ENCODE results near the gene OR52K2. TPM values are rescaled to one million over a fixed set of nuclear protein-coding genes. Genes with fewer than 3 reads are reported as not detected.
A peak's percentile ranks its signal among the peaks of the same experiment; 100 is the strongest.
"Not testable (repeated sequence)": the region's sequence is repeated elsewhere in the genome, so short reads cannot be mapped to it uniquely, and the experiment has no call there.

Gene OR52K2
- not detected for polyA plus RNA-seq (2012; ENCODE audit: missing spikeins)

DNA sequence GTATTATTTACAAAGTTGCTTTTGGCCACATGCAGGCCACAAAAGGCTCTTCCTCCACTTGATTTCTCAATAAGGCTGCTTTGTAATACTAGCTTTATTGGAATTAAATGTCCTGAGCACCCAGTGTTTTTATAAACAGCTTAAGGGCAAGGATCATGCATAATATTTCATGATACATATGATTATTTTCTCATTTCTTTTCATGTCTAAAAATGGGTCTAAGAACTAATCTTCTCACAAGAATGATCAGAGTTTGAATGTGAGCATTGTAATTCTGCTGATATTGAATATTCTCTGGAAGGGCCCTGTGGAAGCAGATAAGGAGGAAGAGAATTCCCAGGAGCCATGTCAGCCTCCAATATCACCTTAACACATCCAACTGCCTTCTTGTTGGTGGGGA lies at the start of gene OR52K2:
TSS of gene OR52K2 (plus strand) at position 301 of the 400 bp plus-strand sequence. CDS start at position 346, 45 bp downstream.
- DNase-seq (ENCODE audit: insufficient read length), result no peak
- TF ChIP-seq POLR2A (IDR thresholded peaks at IDR 0.05; ENCODE audit: low read depth, low read length), result no peak
- TF ChIP-seq POLR2AphosphoS5 (IDR thresholded peaks at IDR 0.05; ENCODE audit: low read depth, low read length), result no peak
- no peak for TF ChIP-seq TAF1 (IDR thresholded peaks at IDR 0.05; ENCODE audit: borderline replicate concordance, low read depth, low read length)
- no peak for FAIRE-seq

DNA sequence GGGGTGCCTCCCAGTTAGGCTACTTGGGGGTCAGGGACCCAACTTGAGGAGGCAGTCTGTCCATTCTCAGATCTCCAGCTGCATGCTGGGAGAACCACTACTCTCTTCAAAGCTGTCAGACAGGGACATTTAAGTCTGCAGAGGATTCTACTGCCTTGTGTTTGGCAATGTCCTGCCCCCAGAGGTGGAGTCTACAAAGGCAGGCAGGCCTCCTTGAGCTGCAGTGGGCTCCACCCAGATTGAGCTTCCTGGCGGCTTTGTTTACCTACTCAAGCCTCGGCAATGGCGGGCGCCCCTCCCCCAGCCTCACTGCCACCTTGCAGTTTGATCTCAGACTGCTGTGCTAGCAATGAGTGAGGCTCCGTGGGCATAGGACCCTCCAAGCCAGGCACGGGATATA lies 42.9 kb upstream of the OR52K2 start:
- DNase-seq (ENCODE audit: insufficient read length); FAIRE-seq: not testable (repeated sequence)

DNA sequence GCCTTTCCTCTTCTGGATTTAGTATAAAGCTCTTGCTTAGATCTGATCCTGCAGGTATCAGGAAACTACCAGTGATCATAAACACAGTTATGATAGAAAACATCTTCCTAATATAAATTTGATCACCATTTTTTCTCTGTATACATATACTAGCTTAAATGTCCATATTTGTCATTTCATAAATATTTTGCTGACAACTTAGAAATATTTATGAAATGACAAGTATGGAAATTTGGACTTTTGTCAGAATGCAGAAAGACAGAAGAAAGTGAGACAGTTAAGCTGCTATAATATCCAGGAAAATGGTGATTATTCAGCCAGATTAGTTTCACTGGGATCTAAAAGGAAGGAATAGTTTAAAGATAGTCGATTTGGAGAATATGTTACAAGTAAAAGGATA lies 32.8 kb upstream of the OR52K2 start:
- no peak for TF ChIP-seq POLR2A (IDR thresholded peaks at IDR 0.05; ENCODE audit: low read depth, low read length)
- TF ChIP-seq POLR2AphosphoS5 (IDR thresholded peaks at IDR 0.05; ENCODE audit: low read depth, low read length), result no peak
- no peak for TF ChIP-seq TAF1 (IDR thresholded peaks at IDR 0.05; ENCODE audit: borderline replicate concordance, low read depth, low read length)
- DNase-seq (ENCODE audit: insufficient read length) (no peak), FAIRE-seq (no peak)

DNA sequence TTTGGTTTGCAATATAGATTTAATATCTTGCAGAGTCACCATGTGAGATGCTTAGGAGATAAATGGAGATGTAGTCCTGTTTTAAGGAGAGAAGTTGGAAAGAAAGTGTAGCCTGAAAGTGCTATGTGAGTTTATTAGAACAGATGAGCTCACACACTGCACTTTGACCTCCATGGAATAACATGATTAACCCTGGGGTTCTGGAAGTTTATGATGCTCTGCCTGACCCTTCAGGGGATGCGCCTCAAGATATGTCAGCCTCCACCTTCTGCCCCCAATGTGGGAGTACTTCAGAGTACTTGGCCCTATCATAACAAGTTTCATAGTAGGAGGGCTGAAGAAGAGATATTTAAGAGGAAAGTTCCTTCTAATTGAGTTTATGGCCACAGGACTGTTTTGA lies 32.3 kb upstream of the OR52K2 start:
- DNase-seq (ENCODE audit: insufficient read length), result no peak
- no peak for FAIRE-seq
- TF ChIP-seq TAF1 (IDR thresholded peaks at IDR 0.05; ENCODE audit: borderline replicate concordance, low read depth, low read length) (no peak), POLR2AphosphoS5 (IDR thresholded peaks at IDR 0.05; ENCODE audit: low read depth, low read length) (no peak), POLR2A (IDR thresholded peaks at IDR 0.05; ENCODE audit: low read depth, low read length) (no peak)

DNA sequence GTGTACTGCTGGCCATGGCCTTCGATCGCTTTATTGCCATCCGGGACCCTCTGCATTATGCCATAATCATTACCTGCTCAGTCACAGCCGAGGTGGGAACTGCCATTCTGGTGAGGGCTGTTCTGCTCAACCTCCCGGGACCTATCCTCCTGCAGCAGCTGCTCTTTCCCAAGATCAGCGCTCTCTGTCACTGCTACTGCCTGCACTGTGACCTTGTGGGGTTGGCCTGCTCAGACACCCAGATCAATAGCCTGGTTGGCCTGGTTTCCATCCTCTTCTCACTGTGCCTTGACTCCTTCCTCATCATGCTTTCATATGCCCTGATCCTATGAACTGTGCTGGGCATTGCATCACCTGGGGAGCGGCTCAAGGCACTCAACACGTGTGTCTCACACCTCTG lies 30.7 kb upstream of the OR52K2 start:
- no peak for TF ChIP-seq POLR2AphosphoS5 (IDR thresholded peaks at IDR 0.05; ENCODE audit: low read depth, low read length)
- no peak for TF ChIP-seq POLR2A (IDR thresholded peaks at IDR 0.05; ENCODE audit: low read depth, low read length)
- no peak for TF ChIP-seq TAF1 (IDR thresholded peaks at IDR 0.05; ENCODE audit: borderline replicate concordance, low read depth, low read length)
- no peak for DNase-seq (ENCODE audit: insufficient read length)
- no peak for FAIRE-seq

DNA sequence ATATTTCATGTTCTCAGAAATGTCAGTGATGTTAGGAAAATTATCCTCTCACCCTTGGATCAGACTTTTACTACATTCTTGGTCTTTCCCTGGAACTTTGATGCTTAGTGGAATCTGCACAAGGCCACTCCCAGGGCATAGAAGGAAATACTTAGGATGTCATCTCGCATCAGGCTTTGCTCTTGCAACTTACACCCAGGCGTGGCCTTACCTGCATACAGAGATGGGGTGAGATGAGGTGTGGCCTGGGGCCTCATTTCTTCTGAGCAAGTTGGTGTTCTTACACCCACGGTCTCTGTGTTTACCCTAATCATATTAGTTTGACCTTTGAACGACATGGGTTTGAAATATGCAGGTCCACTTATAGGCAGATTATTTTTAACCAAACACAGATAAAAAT lies 19.0 kb upstream of the OR52K2 start:
- FAIRE-seq, result no peak
- DNase-seq (ENCODE audit: insufficient read length), result no peak

DNA sequence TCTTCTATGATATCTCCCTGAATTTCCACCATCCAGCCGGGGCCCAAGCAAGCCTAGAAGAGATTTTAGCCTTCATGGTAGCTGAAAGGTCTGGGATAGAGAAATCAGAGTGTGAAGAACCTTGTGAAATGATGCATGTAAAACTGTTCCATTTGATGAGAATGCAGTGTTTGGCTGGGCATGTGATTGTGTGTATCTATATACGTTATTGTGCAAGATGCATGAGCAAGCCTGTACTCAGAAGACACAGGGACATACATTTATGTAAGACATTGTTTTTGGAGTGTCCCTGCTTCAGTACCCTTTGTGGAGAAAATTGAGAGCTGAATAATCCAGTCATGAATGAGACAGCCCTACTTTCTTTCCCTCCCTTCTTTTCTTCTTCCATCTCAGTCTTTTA lies 15.2 kb upstream of the OR52K2 start:
- TF ChIP-seq TAF1 (IDR thresholded peaks at IDR 0.05; ENCODE audit: borderline replicate concordance, low read depth, low read length) (no peak), POLR2AphosphoS5 (IDR thresholded peaks at IDR 0.05; ENCODE audit: low read depth, low read length) (no peak), POLR2A (IDR thresholded peaks at IDR 0.05; ENCODE audit: low read depth, low read length) (no peak)
- DNase-seq (ENCODE audit: insufficient read length), result no peak
- no peak for FAIRE-seq

More for the DNA sequence above, 19.0 kb upstream of the OR52K2 start:
- TF ChIP-seq POLR2AphosphoS5 (IDR thresholded peaks at IDR 0.05; ENCODE audit: low read depth, low read length) (no peak), TAF1 (IDR thresholded peaks at IDR 0.05; ENCODE audit: borderline replicate concordance, low read depth, low read length) (no peak), POLR2A (IDR thresholded peaks at IDR 0.05; ENCODE audit: low read depth, low read length) (no peak)

DNA sequence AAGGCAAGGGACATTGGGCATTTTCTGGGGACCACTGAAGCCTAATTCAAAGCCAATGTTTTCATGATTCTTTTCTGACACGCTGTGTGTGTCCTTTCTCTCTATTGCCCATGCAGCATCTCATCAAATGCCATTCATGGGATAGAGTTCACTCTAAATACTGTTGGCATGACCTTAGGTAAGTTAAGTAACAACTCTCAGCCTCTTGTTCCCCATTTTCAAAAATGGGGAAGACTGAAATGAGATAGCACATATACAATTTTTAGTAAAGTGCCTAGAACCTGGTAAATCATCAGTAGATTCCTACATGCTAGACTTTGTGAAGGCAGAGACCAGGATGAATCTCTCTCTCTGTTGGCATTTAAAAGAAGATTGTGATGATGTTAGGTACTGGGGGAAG lies 12.7 kb upstream of the OR52K2 start:
- DNase-seq (ENCODE audit: insufficient read length), result no peak
- TF ChIP-seq POLR2AphosphoS5 (IDR thresholded peaks at IDR 0.05; ENCODE audit: low read depth, low read length), result no peak
- no peak for FAIRE-seq

DNA sequence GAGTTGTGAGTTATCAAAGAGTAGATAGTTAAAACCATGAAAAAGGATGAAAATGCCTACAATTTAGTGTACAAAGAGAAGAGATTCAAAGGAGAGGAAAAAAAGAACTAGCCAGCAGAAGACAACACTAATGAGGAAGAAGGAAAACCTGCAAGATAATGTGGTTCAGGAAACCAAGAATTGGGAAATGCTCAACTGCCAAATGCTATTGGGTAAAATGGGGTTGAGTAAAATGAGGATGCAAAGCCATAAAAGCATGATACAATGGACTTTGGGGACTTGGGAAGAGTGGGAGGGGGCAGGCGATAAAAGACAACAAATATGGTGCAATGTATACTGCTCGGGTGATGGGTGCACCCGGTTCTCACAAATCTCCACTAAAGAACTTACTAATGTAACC lies 7.6 kb upstream of the OR52K2 start:
- TF ChIP-seq POLR2A (IDR thresholded peaks at IDR 0.05; ENCODE audit: low read depth, low read length), result no peak
- TF ChIP-seq POLR2AphosphoS5 (IDR thresholded peaks at IDR 0.05; ENCODE audit: low read depth, low read length), result no peak
- no peak for TF ChIP-seq TAF1 (IDR thresholded peaks at IDR 0.05; ENCODE audit: borderline replicate concordance, low read depth, low read length)
- DNase-seq (ENCODE audit: insufficient read length) (no peak), FAIRE-seq (peak; percentile 30)

DNA sequence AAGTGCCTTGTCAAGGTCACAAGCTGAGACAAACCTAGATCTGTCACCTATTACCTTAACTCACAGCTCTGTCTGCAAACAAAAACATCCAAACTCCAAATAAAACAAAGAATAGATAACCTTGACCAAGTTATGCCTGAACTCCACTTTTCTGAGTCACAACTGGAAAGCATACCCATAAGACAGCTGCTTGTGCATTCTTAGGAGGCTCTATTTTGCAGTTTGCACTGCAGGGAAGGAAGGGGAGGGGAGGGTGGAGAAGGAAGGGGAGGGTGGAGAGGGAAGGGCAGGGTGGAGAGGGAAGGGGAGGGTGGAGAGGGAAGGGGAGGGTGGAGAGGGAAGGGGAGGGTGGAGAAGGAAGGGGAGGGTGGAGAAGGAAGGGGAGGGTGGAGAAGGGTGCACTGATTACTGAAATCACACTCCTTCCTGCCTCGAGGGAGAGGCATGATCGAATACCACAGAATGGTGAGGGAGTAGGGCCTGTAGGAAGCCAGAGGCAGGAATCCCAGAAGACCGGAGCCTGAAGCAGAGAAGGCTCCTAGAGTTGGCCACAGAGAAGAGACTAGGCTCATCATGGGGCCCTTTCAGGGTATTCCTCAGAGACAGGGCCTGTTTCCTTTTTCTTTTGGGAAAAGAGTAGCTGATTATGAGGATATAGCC lies 5.7 kb upstream of the OR52K2 start:
- FAIRE-seq (no peak), DNase-seq (ENCODE audit: insufficient read length) (no peak)
- no peak for TF ChIP-seq POLR2A (IDR thresholded peaks at IDR 0.05; ENCODE audit: low read depth, low read length)
- no peak for TF ChIP-seq POLR2AphosphoS5 (IDR thresholded peaks at IDR 0.05; ENCODE audit: low read depth, low read length)
- no peak for TF ChIP-seq TAF1 (IDR thresholded peaks at IDR 0.05; ENCODE audit: borderline replicate concordance, low read depth, low read length)

DNA sequence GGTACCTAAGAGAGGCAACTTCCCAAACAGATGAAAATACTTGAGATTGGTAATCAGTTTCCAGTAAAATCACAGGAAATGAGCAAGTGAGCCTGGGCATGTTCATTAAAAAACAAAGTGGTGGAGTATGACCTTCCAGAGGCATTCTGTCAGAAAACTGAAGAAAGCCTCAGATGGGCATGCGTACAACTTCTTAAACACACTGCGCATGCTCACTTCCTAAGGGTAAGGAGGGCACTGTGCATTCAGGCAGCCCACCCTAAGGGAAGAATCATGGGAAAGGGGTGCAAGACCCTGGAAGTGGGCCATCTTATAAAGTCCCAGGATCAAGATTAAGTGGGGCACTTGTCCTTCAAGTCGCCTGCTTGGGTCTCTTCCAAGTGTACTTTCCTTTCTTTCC lies 4.0 kb downstream of the OR52K2 start:
- FAIRE-seq, result no peak
- TF ChIP-seq POLR2A (IDR thresholded peaks at IDR 0.05; ENCODE audit: low read depth, low read length) (no peak), POLR2AphosphoS5 (IDR thresholded peaks at IDR 0.05; ENCODE audit: low read depth, low read length) (no peak), TAF1 (IDR thresholded peaks at IDR 0.05; ENCODE audit: borderline replicate concordance, low read depth, low read length) (no peak)

DNA sequence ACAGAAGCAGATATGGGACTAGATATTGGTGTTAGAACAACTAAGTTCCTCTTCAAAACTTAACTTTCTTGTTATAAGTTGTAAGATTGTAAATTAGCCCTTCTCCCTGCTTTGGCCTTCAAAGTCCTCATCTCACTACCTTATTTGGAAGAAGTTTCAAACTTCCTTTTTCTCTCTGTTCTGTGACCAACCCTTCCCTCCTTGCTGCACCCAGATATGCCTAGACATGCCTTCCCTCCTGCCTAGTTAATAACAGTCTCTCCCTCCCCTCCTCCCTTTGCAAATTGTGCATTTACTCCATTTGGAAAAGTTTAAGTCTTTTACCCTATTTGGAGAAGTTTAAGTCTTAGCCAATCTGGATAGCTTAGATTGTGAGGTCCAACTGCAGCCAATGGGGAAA lies 4.9 kb downstream of the OR52K2 start:
- FAIRE-seq, result peak; percentile 70
- no peak for TF ChIP-seq TAF1 (IDR thresholded peaks at IDR 0.05; ENCODE audit: borderline replicate concordance, low read depth, low read length)
- TF ChIP-seq POLR2AphosphoS5 (IDR thresholded peaks at IDR 0.05; ENCODE audit: low read depth, low read length), result no peak
- TF ChIP-seq POLR2A (IDR thresholded peaks at IDR 0.05; ENCODE audit: low read depth, low read length), result no peak
- DNase-seq (ENCODE audit: insufficient read length), result no peak

More for the DNA sequence above, 4.0 kb downstream of the OR52K2 start:
- no peak for DNase-seq (ENCODE audit: insufficient read length)

DNA sequence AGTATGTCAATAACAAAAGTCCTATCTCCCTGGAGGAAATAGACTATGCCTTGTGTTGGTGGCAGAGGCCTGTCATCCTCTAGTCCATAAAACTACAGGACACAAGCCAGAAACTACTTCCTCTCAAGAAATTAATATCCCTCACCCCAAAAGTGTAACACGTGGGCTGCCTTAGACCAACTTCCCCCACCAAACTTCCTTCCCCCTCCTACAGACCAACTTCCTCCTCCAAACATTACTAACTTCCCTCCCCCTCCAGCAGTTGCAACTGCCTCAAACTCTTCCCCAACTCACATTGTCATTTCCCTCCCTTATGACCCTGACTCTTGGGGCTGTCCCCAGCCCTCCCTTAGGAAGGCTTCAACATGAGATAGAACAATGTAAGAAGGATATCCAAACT lies 6.3 kb downstream of the OR52K2 start:
- FAIRE-seq (no peak), DNase-seq (ENCODE audit: insufficient read length) (no peak)
- TF ChIP-seq POLR2A (IDR thresholded peaks at IDR 0.05; ENCODE audit: low read depth, low read length) (no peak), TAF1 (IDR thresholded peaks at IDR 0.05; ENCODE audit: borderline replicate concordance, low read depth, low read length) (no peak), POLR2AphosphoS5 (IDR thresholded peaks at IDR 0.05; ENCODE audit: low read depth, low read length) (no peak)
